Posterior vena cava (tissue), 2 donors: ENCODE measurements around the gene GUK1. TPM values are rescaled to one million over a fixed set of nuclear protein-coding genes. Genes with fewer than 3 reads are reported as not detected.
A peak's percentile ranks its signal among the peaks of the same experiment; 100 is the strongest.
"Not testable (repeated sequence)": the region's sequence is repeated elsewhere in the genome, so short reads cannot be mapped to it uniquely, and the experiment has no call there.

Source experiments
- DNase-seq: peaks from one replicate; pipeline ENCODE4 v3.0.0-alpha.2; 2020; ENCODE audit warnings: low spot score
- intact Hi-C, 2 donors: fragments of 100-400 bp; cut with DNase I; formaldehyde crosslinking; loops; one replicate each; pipeline versions ENCODE4 v1.14.1 to v1.14.2; 2022 to 2023
- total RNA-seq, 2 donors: library from RNA; stranded (reverse); fragmentation: NEBNext Ultra II Directional; extraction: Animal tissue kit (Norgen Biotek cat#: 25700); gene quantifications; one replicate each; pipeline ENCODE4 v1.2.1, GENCODE V29; 2021
- donor health status: DM: yes; HTN: yes; CAD: no.
- donor health status: DM: yes; HTN: yes; CAD: no.

The GUK1 gene
- total RNA-seq, 2 donors from 2014 or later = 220 to 234 TPM

DNA sequence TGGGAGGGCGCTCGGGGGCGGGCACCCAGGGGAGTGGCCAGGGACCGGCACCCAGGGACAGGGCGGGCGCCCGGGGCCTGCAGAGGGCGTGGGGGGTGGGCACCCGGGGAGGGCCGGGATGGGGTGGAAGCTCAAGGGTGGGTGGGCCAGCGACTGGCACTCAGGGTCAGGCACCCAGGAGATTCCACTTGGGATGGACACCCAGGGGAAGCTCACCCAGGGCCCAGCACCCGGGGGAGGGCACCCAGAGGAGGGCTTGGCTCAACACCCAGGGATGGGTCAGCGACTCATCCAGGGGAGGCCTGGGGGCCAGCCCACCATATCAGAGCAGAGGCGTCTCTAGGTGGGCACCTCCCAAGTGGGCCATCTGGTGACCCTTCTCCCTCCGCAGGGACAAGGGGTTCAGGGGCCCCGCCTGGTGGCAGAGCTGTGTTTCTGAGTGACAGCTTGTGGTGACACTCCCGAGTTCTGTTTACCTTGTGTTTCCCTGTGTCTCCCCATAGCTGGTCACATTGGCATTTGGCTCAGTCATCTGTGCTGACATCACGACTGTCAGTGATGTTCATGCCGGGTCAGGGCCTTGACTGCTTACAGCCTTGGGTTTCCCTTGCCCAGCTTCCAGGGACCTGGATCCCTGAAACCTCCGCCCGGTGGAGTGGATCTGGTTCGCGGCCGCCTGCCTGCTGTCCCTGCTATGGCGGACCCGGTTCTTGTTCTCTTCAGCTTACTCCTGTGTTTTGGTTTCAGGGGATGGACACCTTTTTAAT lies 26.3 kb downstream of the GUK1 start:
- intact Hi-C loops = no loop called here
- peak; percentile 89 for DNase-seq

DNA sequence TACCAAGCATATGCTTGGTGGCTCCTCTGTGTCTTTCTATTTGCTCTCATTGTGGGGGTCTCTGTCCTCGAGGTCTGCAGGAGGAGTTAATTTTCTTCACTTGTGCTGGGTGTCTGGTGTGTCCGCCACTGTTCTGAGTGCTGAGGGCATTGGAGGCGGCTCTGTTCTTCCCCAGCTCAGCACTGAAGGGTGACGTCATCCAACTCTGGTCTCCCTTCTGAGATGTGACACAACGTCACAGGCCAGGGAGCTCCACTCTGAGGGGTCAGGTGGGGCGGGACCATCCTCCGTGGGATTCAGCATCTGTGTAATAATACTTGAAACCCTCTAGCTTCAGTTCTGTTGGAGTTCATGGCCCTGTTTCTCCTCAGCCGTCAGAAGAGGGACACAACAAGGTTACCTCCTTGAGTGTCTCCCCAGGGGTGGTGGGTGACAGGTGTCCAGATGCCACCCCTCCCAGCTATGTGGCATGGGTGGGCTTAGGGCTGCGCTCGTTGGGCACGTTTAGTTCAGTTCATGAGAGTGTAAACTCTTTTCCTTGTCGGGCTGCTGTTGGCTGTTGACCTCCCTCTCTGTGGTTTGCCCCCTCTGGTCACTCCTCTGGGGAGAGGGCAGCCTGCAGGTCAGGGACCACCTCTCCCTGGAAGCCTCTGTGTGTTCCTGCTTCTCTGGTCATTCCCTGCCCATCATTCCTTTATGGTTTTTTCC lies 28.6 kb downstream of the GUK1 start:
- intact Hi-C loops = no loop called here
- no peak for DNase-seq

DNA sequence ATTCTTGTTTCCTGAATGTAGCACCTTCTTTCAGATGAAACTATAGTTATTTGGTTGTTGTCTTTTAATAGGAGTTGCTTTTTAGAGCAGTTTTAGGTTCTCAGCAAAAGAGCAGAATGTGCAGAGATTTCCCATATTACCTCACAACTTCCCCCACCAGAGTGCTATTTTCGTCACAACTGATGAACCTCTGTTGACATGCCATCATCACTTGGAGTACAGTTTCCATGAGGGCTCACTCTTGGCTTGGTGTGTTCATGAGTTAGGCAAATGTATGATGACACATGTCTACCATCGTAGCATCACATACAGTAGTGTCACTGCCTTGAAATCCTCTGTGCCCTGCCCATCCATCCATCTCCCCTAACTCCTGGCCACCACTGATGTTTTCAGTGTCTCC lies 29.3 kb downstream of the GUK1 start:
- intact Hi-C loops = no loop called here

DNA sequence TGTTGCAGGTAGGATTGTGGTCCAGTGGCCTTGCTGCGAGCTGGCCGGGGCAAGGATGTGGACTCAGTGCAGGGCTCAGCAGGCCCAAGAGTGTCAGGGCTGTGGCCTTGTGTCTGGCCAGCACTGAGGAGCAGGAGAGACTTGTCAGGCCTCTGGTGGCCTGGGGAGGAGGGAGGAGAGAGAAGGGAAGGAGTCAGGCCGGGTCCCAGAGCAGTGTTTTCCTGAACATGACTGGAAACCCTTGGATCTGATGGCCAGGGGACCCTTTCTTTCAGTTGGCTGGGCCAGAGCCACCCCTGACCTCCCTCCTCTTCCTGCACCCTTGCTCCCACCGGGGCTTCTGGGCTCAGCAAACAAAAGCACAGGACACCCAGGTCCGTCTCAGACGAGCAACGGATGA lies 30.6 kb downstream of the GUK1 start:
- intact Hi-C loops = no loop called here
- no peak for DNase-seq

More for the DNA sequence above, 29.3 kb downstream of the GUK1 start:
- no peak for DNase-seq

DNA sequence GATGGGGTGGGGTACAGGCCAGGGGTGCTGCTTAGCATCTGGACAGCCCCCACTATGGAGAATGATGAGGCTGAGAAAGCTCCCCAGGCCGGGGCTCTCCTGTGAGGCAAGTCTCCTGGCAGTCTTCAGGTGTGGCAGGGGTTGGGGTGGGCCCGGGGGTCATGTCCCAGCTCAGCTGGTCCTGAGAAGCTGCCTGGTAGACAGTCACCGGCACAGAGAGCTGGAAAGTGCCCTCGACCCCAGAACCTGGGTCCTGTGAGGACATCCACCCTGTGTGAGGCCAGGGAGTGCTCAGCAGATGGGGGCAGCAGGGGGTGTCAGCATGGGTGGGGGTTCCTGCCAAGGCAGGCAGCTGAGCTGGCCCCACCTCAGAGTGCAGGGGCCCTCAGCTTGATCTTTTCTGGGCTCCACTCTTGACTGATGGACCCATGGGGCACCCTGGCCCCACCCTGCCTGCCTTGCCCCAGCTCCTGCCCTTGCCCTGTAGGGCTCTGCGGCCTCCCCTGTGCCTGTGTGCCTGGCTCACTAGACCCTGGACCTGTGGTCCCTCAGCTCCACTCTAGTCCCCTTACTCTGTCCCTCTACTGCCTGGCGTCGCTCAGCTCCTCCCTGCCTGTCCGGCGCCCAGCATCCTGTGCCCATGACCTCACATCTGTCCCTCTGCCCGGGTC lies 31.3 kb downstream of the GUK1 start:
- peak; percentile 71 for DNase-seq
- intact Hi-C loops = no loop called here

DNA sequence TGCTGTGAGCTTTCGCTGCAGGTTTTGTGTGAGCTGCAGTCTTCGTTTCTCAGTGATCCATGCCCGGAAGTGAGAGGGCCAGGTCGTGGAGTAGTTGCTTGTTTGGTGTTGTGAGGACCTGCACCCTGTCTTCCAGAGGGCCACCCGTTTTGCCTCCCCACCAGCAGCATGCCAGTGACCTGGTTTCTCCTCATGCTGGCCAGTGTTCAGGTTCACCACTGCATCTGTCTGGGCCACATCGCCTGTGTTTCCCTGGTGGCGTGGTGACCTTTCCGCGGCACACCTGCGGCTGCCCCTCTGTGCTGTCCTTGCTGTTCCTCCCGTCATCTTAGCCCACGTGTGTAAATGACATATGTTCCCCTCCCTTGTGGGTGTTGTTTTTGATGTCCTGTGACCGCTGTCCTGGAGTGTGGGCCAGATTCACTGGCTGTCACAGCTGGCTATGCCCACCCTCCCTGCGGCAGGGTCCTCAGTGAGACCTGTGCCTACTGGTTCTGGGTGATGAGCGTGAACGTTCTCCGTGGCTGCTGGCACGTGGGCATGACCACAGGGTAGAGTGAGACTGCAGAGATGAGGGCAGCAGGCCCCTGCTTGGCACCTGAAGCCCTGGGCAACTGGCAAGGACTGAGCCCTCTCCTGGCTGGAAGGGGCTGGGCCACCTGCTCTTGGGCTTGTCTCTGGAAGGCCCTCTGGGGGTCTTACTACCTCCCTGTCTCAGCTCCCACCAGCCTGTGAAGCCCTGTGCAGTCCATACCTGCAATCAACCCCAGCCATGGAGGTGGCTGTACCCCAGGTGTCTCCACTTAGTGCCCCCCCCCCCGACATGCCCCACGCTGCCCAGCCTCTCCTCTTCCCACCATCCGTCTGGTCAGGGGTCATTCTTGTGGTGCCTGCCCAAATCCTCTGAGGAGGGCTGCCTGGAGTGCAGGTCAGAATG lies 32.8 kb downstream of the GUK1 start:
- peak; percentile 62 for DNase-seq
- intact Hi-C loops = no loop called here

DNA sequence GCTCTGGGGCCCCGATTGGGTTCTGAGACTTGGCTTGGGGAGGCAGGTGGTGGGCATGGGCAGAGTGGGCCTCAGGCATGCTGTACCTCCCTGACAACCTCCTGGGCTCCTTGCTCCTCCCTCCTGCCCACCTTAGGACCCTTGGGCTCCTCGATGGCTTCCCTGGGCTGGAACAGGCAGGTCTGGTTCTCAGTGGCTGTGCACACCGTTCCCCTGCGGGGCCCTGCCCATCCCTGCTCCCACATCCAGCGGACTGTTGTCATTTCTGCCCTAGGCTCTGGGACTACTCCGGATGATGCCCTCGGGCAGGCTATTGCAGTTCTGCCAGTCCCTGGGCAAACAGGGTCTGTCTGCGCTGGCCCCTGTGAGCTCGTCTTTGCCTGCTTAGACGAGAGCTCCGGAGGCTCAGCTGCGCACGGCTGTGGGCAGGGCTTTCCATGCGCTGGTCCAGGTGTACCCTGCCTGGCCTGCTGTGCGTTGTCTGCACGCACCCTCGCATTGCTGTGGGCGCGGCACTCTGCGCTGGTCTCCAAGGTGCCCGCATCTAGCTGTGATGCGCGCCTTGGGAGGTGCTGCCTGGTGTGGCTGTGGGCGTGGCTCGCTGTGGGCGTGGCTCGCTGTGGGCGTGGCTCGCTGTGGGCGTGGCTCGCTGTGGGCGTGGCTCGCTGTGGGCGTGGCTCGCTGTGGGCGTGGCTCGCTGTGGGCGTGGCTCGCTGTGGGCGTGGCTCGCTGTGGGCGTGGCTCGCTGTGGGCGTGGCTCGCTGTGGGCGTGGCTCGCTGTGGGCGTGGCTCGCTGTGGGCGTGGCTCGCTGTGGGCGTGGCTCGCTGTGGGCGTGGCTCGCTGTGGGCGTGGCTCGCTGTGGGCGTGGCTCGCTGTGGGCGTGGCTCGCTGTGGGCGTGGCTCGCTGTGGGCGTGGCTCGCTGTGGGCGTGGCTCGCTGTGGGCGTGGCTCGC lies 33.7 kb downstream of the GUK1 start:
- intact Hi-C loops = not testable (repeated sequence)
- peak; percentile 80 for DNase-seq

DNA sequence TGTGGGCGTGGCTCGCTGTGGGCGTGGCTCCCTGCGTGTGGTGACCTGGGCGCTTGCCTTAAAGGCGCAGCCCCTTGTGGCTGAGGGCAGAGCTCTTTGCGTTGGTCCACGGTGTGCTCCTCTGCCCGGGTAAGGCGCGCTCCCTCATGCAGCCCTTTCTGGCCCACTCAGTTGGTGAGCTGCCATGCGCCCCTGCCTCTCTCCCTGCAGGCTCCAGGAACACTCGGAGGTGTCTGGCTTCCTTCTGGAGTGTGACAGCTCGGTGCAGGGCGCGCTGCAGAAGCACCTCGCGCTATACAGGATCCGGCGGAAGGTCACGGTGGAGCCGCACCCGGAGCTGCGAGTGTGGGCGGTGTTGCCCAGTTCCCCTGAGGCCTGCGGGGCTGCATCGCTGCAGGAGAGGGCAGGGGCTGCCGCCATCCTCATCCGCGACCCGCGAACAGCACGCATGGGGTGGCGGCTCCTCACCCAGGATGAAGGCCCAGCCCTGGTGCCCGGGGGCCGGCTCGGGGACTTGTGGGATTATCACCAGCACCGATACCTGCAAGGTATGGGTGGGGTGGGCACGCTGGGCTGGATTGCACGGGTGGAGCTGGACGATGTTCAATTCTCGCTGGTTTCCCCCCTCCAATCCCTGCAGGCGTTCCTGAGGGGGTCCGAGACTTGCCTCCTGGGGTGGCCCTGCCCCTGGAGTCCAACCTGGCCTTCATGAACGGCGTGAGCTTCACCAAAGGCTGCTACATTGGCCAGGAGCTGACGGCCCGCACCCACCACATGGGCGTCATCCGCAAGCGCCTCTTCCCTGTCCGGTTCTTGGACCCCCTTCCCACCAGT lies 34.6 kb downstream of the GUK1 start:
- DNase-seq = peak; percentile 82
- intact Hi-C loops = no loop called here

DNA sequence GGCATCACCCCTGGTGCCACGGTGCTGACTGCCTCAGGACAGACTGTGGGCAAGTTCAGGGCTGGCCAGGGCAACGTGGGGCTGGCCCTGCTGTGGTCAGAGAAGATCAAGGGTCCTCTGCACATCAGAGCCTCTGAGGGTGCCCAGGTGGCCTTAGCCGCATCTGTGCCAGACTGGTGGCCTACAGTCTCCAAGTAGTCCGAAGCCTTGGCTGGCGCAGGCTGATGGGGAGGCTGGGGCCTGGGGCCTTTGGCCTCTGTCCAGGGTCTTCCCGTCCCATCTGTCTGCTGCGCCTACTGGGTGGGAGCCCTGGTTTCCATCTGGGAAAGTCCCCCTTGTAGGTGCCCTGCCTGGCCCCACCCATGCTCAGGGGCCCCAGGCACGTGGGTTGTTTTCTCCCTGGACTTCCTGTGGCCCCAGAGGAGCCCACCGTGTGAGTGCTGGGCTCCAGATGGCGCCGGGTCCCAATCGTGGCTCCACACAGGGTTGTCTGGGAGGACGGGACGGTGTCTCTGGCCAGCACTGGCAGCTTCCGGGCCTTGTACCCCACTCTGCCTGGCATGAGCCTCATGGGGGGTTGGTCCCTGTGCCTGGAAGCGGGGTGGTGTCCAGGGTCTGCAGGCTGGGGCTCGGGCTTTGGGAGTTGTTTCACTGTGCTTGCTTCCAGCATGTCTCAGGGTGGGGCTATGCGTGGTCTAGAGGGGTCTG lies 35.4 kb downstream of the GUK1 start:
- DNase-seq = peak; percentile 75
- intact Hi-C loops = no loop called here

DNA sequence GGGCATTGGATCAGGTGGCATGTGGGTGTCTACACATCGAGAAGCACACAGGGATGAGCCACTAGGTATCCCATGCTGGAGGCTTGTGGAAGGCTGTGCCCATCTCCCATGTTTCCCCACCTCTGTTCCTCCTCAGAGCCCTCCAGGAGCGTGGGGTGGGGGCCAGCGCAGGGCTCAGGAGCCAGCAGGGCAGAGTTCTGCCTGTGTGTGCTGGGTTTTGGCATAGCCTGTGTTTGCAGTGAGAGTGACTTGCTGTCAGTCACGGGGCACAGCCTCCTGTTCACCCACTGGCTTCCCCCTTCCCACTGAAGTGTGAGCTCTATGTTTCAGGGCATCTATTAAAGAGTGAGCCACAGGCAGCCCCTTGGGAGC lies 35.9 kb downstream of the GUK1 start:
- intact Hi-C loops = no loop called here
- DNase-seq = peak; percentile 55

DNA sequence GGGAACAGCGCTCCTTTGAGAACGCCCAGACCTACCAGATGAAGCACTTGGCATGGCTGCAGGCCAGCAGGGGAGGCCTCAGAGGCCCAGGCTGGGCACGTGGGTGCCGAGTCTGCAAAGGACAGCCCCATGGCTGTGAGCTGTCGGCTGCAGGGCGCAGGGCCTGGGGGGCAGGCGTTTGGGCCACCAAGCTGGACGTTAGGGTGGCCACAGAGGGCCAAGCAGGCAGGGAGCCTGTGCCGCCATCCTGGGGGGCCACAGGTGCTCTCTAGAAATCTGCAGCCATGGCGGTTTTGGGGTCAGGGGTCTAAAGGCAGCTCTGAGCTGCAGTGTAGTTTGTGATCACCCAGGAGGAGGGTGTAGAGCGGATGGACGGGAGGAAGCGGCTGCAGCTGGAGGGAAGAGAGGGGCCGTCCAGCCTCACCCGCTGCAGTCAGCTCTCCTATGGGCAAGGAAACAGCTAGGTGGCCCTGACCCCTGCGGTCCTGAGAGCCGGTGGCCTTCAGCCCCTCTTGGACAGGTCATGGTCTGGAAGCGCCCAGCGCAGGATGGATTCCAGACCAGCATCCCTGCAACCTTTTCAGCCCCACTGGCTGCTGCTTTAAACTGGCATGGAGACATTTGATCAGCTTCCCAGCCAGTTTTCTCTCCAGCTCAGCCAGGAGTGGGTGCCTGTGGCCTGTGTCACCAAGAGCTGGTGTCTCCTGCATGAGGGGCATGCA lies 36.5 kb downstream of the GUK1 start:
- DNase-seq = peak; percentile 76
- intact Hi-C loops = no loop called here

DNA sequence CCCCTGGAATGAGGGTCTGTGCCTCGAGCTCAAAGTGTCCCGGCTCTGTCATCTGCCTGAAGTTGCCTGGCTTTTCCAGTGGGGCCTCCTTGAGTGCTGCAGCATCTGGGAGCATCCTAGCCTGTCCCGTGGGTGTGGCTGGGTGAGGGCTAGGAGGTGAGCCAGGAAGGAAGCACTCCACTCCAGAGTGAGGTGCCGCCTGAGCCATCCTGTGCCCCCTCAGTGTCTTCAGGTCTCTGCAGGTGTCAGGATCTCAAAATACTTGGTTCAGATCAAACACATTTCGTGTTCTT lies 37.0 kb downstream of the GUK1 start:
- intact Hi-C loops = no loop called here
- DNase-seq = peak; percentile 74

DNA sequence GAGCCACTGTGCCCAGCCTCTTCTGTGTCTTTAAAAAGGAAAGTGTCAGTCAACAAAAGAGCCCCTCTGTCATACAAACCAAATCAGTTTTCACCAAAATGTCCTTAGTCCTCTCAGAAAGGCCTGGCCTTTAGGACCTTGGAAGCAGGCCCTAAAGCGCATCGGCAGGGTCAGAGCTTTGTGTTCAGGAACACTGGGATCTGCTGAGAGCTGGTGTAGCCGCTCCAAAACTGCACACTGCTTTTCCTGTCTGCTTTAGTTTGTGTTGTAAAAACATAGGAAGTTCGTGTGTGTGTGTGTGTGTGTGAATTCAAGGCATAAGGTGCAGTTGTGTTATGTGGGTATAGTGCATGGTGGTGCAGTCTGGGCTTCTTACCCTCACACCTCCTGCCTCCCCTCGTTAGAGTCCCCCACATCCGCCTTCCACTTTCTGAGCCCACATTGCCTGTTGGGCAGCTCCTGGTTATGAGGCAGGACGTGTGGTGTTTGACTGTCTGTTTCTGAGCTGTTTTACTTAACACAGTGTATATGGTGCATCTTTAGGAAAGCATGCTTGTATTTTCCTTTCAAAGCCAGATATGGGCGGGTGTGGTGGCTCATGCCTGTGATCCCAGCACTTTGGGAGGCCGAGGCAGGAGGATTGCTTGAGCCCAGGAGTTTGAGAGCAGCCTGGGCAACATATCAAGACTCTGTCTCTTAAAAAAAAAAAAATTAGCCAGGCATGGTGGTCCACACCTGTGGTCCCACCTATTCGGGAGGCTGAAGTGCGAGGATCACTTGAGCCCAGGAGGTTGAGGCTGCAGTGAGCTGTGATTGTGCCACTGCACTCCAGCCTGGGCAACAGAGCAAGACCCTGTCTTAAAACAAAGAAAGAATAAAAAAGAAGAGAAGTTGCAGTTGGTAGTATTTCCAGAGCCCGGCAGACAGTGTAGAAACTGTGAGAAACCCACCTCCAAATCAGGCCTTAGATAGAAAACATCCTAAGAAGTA lies 37.9 kb downstream of the GUK1 start:
- intact Hi-C loops = no loop called here
- DNase-seq = peak; percentile 14

DNA sequence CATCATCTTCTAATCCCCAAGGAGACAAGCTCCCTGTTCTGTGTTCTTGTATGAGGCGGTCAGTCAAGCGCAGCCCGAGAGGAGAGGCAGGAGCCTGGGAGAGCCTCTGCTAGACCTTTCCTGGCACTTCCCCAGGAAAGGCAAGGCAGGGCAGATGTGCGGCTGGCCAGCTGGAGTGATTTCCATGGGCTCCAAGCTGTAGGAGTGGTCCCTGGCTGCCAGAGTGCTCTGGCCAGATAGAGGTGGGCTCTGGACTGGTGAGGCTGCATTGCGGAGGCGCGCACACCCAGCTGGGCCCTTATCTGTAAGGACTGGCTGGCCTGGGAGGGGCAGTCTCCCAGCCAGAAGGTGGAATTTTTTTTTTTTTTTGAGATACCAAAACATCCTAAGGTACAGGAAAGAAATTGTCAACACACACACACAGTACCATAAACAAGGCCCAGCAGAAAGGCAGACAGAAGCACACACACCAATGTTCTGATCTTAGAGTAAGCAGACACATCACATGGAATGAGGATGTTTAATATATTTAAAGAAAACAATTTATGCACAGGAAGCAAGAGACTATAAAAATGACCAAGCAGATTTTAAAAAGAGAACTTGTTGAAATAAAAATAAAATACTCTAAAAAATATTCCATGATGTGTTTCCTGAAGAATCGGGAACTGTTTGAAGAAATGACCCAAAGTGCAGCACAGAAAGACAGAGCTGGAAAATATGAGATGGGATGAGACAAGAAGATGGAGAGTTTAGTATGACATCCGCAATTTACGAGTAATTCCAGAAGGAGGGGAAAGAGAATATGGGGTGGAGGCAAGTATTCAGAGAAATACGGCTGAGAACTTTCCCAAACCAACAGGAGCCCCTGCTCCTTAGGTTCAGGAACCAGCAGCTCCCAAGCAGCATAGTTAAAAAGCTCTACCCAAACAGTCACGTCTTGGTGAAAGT lies 38.9 kb downstream of the GUK1 start:
- DNase-seq = peak; percentile 66
- intact Hi-C loops = no loop called here
